ENCODE data around the gene PICK1. TPM values are rescaled to one million over a fixed set of nuclear protein-coding genes. Genes with fewer than 3 reads are reported as not detected.

Gene PICK1
- polyA plus RNA-seq, 1 experiment, result 32.4 TPM

DNA sequence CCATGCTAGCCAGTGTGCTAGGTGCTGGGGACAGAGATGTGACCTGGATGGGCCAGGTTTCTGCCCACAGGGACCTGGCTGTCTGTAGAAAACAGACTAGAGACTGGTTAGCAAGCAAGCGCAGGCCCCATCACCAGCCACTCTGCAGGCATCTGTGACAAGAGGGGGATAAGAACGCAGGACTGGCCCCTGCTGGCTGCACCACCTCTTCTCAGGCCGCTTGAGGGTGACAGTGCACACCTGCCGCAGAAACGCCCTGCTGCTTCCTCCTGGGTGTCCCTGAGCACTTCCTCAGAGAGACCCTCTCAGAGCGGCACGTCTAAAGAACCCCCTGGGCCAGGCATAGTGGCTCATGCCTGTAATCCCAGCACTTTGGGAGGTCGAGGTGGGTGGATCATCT is 5.9 kb upstream of the PICK1 start:
- ChIA-PET CTCF (interaction anchor here (1.0 to 4.4 kb wide), 10 partner anchors 8 to 525 kb away, joined by 3 to 41 read pairs (median 8); partner anchors contain the start of genes DMC1 and MAFF), POLR2A (no interaction called here)
- DNase-seq (ENCODE audit: low read depth), result no peak
- Histone ChIP-seq H3K4me3 (ENCODE audit: low read depth, low read length) (no peak overlapping the region), H3K36me3 (ENCODE audit: control insufficient read depth, insufficient read depth, low read length) (no peaks in the 10 kb centered on the region), H3K27me3 (ENCODE audit: control insufficient read depth, insufficient read depth, low read length) (peaks cover 6% of the 10 kb centered on the region)
- TF ChIP-seq, protein P1, sequence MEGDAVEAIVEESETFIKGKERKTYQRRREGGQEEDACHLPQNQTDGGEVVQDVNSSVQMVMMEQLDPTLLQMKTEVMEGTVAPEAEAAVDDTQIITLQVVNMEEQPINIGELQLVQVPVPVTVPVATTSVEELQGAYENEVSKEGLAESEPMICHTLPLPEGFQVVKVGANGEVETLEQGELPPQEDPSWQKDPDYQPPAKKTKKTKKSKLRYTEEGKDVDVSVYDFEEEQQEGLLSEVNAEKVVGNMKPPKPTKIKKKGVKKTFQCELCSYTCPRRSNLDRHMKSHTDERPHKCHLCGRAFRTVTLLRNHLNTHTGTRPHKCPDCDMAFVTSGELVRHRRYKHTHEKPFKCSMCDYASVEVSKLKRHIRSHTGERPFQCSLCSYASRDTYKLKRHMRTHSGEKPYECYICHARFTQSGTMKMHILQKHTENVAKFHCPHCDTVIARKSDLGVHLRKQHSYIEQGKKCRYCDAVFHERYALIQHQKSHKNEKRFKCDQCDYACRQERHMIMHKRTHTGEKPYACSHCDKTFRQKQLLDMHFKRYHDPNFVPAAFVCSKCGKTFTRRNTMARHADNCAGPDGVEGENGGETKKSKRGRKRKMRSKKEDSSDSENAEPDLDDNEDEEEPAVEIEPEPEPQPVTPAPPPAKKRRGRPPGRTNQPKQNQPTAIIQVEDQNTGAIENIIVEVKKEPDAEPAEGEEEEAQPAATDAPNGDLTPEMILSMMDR (IDR thresholded peaks at IDR 0.05; ENCODE audit: insufficient read depth, low read depth, low read length), result no peak

DNA sequence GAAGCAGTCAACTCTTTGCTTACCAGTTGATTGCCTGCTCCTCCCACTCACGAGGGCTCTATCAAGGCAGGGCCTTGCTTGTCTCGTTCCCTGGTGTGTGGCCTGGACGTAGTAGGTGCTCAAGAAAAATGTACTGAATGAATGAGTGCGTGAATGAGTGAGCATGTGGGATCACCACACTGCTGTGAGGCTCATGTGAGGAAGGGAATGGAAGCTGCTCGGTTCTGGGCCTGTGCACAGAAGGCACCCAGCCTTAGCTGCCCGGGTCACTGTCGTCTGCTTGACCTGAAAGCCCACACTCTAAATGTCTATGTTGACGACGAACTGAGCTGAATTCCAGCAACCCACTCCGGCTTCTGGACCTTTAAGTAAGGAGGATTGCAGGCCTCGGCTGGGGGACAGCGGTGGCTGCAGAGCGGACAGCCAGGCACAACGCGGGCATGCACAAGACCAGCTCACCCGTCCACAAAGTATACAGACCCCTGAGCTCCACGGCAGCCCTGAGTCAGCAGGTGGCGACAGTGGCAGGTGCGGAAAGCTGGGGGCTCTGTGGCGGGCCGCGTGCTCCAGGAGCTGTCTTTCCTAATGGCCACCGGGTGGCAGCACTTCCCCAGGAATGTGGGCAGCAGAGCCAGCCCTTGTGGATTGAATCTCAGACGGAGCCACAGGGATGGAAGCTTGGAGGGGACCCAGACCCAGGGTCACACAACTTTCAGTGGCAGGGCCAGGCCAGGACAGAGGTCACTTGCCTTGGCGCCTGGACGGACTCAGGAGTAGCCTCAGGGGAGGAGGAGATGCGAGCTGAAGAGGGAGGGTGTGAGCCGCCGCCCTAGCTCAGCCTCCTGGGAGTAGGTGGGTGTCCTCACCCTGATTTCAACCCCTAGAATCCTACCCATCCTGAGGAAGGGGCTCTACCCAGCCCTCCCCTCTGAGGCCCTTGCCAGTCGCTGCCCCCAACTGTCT is 5.0 kb upstream of the PICK1 start:
- TF ChIP-seq, protein P1 (IDR thresholded peaks at IDR 0.05; ENCODE audit: insufficient read depth, low read depth, low read length), result peak; percentile 81
- H3K4me3 ChIP-seq (ENCODE audit: low read depth, low read length), result no peak overlapping the region
- ChIA-PET CTCF (interaction anchor here (0.5 to 4.4 kb wide), 43 partner anchors 9 to 717 kb away, joined by 3 to 41 read pairs (median 4); partner anchors contain the start of genes DMC1, MAFF and TOMM22), POLR2A (interaction anchor here (0.6 to 0.8 kb wide), 2 partner anchors 12 to 347 kb away, joined by 3 read pairs; no protein-coding TSS in a partner anchor)
- H3K27me3 ChIP-seq (ENCODE audit: control insufficient read depth, insufficient read depth, low read length), result peaks cover 6% of the 10 kb centered on the region
- no peaks in the 10 kb centered on the region for H3K36me3 ChIP-seq (ENCODE audit: control insufficient read depth, insufficient read depth, low read length)
- no peak for DNase-seq (ENCODE audit: low read depth)

DNA sequence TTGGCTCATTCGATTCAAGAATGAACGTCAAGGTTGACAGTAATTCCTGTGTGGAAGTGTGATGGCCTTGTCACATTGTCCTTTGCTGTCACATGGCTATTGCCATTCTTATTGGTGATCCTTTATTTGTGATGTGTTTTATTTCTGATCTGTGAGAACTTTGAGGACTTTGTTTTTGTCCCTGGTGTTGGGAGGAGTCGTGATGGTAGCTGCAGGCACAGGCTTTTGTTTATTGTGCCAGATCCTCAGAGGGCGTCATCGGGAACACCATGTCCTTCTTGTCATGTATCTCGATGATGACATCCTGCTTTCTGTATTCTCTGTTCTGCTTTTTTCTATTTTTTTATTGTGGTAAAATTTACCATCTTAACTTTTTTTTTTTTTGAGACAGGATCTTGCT is 5.6 kb downstream of the PICK1 start:
- no peak for DNase-seq (ENCODE audit: low read depth)
- Histone ChIP-seq H3K36me3 (ENCODE audit: control insufficient read depth, insufficient read depth, low read length) (peaks cover 18% of the 10 kb centered on the region), H3K4me3 (ENCODE audit: low read depth, low read length) (no peak overlapping the region), H3K27me3 (ENCODE audit: control insufficient read depth, insufficient read depth, low read length) (no peaks in the 10 kb centered on the region)
- POLR2A ChIA-PET, result interaction anchor here (0.6 kb wide), 1 partner anchor 30 kb away, joined by 3 read pairs; no protein-coding TSS in a partner anchor
- TF ChIP-seq, protein P1 (IDR thresholded peaks at IDR 0.05; ENCODE audit: insufficient read depth, low read depth, low read length), result no peak
- CTCF ChIA-PET, result interaction anchor here (1.3 kb wide), 1 partner anchor 10 kb away, joined by 4 read pairs; no protein-coding TSS in a partner anchor

- H3K27me3 ChIP-seq (ENCODE audit: control insufficient read depth, insufficient read depth, low read length), result no peaks in the 10 kb centered on the region
- ChIA-PET CTCF (interaction anchor here (1.4 kb wide), 1 partner anchor 13 kb away, joined by 6 read pairs; no protein-coding TSS in a partner anchor), POLR2A (no interaction called here)
- H3K36me3 ChIP-seq (ENCODE audit: control insufficient read depth, insufficient read depth, low read length), result peaks cover 13% of the 10 kb centered on the region
- H3K4me3 ChIP-seq (ENCODE audit: low read depth, low read length), result no peak overlapping the region
- TF ChIP-seq, protein P1 (IDR thresholded peaks at IDR 0.05; ENCODE audit: insufficient read depth, low read depth, low read length), result no peak
- DNase-seq (ENCODE audit: low read depth), result no peak
These were observed 8.3 kb downstream of the PICK1 start for GRCh38 chr22:38065539-38065938.

- Histone ChIP-seq H3K4me3 (ENCODE audit: low read depth, low read length) (no peak overlapping the region), H3K27me3 (ENCODE audit: control insufficient read depth, insufficient read depth, low read length) (no peaks in the 10 kb centered on the region), H3K36me3 (ENCODE audit: control insufficient read depth, insufficient read depth, low read length) (peaks cover 14% of the 10 kb centered on the region)
- ChIA-PET POLR2A (no interaction called here), CTCF (interaction anchor here (1.4 kb wide), 1 partner anchor 14 kb away, joined by 6 read pairs; no protein-coding TSS in a partner anchor)
- no peak for DNase-seq (ENCODE audit: low read depth)
- TF ChIP-seq, protein P1 (IDR thresholded peaks at IDR 0.05; ENCODE audit: insufficient read depth, low read depth, low read length), result no peak
These were observed 9.3 kb downstream of the PICK1 start for GRCh38 chr22:38066381-38067027.

Data from BJ (cell line).